ENCODE measurements around the gene TTBK1. TPM values are rescaled to one million over a fixed set of nuclear protein-coding genes. Genes with fewer than 3 reads are reported as not detected.

The TTBK1 gene
- total RNA-seq, 1 experiment from 2014 or later: 0.68 TPM

DNA sequence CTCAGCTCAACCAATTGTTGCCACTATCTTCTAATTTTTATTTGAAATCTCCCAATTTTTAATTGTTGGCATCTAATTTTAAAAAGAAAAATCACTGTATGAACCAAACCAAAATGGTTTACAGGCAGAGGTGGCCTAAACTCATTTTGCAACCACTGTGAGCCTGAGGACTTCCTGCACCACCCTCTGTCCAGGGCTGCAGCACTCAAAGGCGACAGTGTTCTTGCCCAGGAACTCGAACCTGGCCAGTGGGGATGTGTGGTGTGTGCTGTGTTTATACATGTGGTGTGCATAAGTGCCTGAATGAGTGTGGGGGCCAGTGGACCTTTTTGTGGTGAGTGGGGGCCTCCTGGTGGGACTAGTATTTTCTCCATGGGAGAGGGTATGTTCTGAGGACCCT is 30.4 kb downstream of the TTBK1 start:
- no peaks in the 10 kb centered on the region for H3K36me3 Mint-ChIP-seq
- DNase-seq (ENCODE audit: low spot score): no peak
- H3K9me3 Mint-ChIP-seq: no peaks in the 10 kb centered on the region
- ChIA-PET POLR2A (interaction anchor here (0.8 kb wide), 1 partner anchor 35 kb away, joined by 4 read pairs; the partner anchor contains the start of gene CRIP3), CTCF (interaction anchor here (1.4 kb wide), 1 partner anchor 10 kb away, joined by 5 read pairs; no protein-coding TSS in a partner anchor)
- ATAC-seq: no peak
- peaks cover 44% of the 10 kb centered on the region for H3K4me1 Mint-ChIP-seq
- H3K27ac Mint-ChIP-seq: no peak overlapping the region
- peaks cover 86% of the 10 kb centered on the region for H3K27me3 Mint-ChIP-seq (ENCODE audit: low read depth)
- no peak for TF ChIP-seq TEAD4 (CRISPR knock-in tag; IDR thresholded peaks at IDR 0.05)
- TF ChIP-seq ESRRA (CRISPR knock-in tag; IDR thresholded peaks at IDR 0.05; ENCODE audit: borderline replicate concordance): no peak
- TF ChIP-seq FOXP1 (CRISPR knock-in tag; IDR thresholded peaks at IDR 0.05; ENCODE audit: borderline replicate concordance): no peak
- TF ChIP-seq ZMAT4 (CRISPR knock-in tag; IDR thresholded peaks at IDR 0.05): no peak
- TF ChIP-seq NFE2L1 (CRISPR knock-in tag; IDR thresholded peaks at IDR 0.05): no peak
- no peak for TF ChIP-seq IRF1 (CRISPR knock-in tag; IDR thresholded peaks at IDR 0.05)
- no peak for TF ChIP-seq ELF4 (CRISPR knock-in tag; IDR thresholded peaks at IDR 0.05; ENCODE audit: low read depth)
- peak overlapping the region; percentile 84; the same call in 1 of the 2 replicates for H3K4me3 Mint-ChIP-seq

- DNase-seq (ENCODE audit: low spot score) (no peak), ATAC-seq (no peak)
- Mint-ChIP-seq H3K4me3 (peak overlapping the region; percentile 84), H3K36me3 (no peaks in the 10 kb centered on the region), H3K9me3 (no peaks in the 10 kb centered on the region), H3K27me3 (ENCODE audit: low read depth) (peaks cover 79% of the 10 kb centered on the region), H3K27ac (no peak overlapping the region), H3K4me1 (peaks cover 42% of the 10 kb centered on the region)
- TF ChIP-seq ETV6 (CRISPR knock-in tag; IDR thresholded peaks at IDR 0.05) (no peak), ATF1 (CRISPR knock-in tag; IDR thresholded peaks at IDR 0.05) (no peak)
- POLR2A ChIA-PET: interaction anchor here (0.8 kb wide), 1 partner anchor 34 kb away, joined by 4 read pairs; the partner anchor contains the start of gene CRIP3
- CTCF ChIA-PET: no interaction called here
These were observed 31.0 kb downstream of the TTBK1 start for GRCh38 chr6:43274127-43274915.

- ChIA-PET POLR2A (interaction anchor here (0.6 to 0.9 kb wide), 2 partner anchors 33 to 61 kb away, joined by 3 read pairs; no protein-coding TSS in a partner anchor), CTCF (interaction anchor here (1.0 to 2.7 kb wide), 4 partner anchors 12 to 81 kb away, joined by 3 to 18 read pairs (median 8); partner anchors contain the start of gene CRIP3)
- no peak overlapping the region for H3K27ac Mint-ChIP-seq
- peaks cover 40% of the 10 kb centered on the region for H3K4me1 Mint-ChIP-seq
- H3K9me3 Mint-ChIP-seq: no peaks in the 10 kb centered on the region
- TF ChIP-seq ZNF423 (CRISPR knock-in tag; IDR thresholded peaks at IDR 0.05) (peak; percentile 32; the same call in 1 of the 2 replicates), NFE2L1 (CRISPR knock-in tag; IDR thresholded peaks at IDR 0.05) (no peak)
- H3K4me3 Mint-ChIP-seq: peak overlapping the region; percentile 84
- no peaks in the 10 kb centered on the region for H3K36me3 Mint-ChIP-seq
- DNase-seq (ENCODE audit: low spot score): no peak
- ATAC-seq: peak; percentile 7
- peaks cover 73% of the 10 kb centered on the region for H3K27me3 Mint-ChIP-seq (ENCODE audit: low read depth)
These were observed 31.8 kb downstream of the TTBK1 start for GRCh38 chr6:43274916-43275597.

- ChIA-PET POLR2A (interaction anchor here (0.6 to 1.0 kb wide), 3 partner anchors 32 to 60 kb away, joined by 3 to 5 read pairs (median 3); no protein-coding TSS in a partner anchor), CTCF (interaction anchor here (0.9 to 2.7 kb wide), 10 partner anchors 11 to 220 kb away, joined by 3 to 18 read pairs (median 4); partner anchors contain the start of genes CRIP3 and DNPH1)
- DNase-seq (ENCODE audit: low spot score): no peak
- peak; percentile 12 for ATAC-seq
- Mint-ChIP-seq H3K36me3 (no peaks in the 10 kb centered on the region), H3K27me3 (ENCODE audit: low read depth) (peaks cover 63% of the 10 kb centered on the region), H3K9me3 (no peaks in the 10 kb centered on the region), H3K4me1 (peaks cover 34% of the 10 kb centered on the region), H3K4me3 (peak overlapping the region; percentile 81), H3K27ac (no peak overlapping the region)
- TF ChIP-seq ATF1 (CRISPR knock-in tag; IDR thresholded peaks at IDR 0.05): no peak
- TF ChIP-seq HMGA2 (CRISPR knock-in tag; IDR thresholded peaks at IDR 0.05): no peak
- TF ChIP-seq, protein P1, sequence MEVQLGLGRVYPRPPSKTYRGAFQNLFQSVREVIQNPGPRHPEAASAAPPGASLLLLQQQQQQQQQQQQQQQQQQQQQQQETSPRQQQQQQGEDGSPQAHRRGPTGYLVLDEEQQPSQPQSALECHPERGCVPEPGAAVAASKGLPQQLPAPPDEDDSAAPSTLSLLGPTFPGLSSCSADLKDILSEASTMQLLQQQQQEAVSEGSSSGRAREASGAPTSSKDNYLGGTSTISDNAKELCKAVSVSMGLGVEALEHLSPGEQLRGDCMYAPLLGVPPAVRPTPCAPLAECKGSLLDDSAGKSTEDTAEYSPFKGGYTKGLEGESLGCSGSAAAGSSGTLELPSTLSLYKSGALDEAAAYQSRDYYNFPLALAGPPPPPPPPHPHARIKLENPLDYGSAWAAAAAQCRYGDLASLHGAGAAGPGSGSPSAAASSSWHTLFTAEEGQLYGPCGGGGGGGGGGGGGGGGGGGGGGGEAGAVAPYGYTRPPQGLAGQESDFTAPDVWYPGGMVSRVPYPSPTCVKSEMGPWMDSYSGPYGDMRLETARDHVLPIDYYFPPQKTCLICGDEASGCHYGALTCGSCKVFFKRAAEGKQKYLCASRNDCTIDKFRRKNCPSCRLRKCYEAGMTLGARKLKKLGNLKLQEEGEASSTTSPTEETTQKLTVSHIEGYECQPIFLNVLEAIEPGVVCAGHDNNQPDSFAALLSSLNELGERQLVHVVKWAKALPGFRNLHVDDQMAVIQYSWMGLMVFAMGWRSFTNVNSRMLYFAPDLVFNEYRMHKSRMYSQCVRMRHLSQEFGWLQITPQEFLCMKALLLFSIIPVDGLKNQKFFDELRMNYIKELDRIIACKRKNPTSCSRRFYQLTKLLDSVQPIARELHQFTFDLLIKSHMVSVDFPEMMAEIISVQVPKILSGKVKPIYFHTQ (CRISPR knock-in tag; IDR thresholded peaks at IDR 0.05): no peak
- TF ChIP-seq CBFB (CRISPR knock-in tag; IDR thresholded peaks at IDR 0.05; ENCODE audit: low read depth): no peak
- TF ChIP-seq MXD4 (CRISPR knock-in tag; IDR thresholded peaks at IDR 0.05; ENCODE audit: borderline replicate concordance): no peak
- TF ChIP-seq, protein P2, sequence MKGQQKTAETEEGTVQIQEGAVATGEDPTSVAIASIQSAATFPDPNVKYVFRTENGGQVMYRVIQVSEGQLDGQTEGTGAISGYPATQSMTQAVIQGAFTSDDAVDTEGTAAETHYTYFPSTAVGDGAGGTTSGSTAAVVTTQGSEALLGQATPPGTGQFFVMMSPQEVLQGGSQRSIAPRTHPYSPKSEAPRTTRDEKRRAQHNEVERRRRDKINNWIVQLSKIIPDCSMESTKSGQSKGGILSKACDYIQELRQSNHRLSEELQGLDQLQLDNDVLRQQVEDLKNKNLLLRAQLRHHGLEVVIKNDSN (CRISPR knock-in tag; IDR thresholded peaks at IDR 0.05): no peak
- no peak for TF ChIP-seq E2F5 (CRISPR knock-in tag; IDR thresholded peaks at IDR 0.05)
- no peak for TF ChIP-seq SOX15 (CRISPR knock-in tag; IDR thresholded peaks at IDR 0.05)
- TF ChIP-seq SP1 (CRISPR knock-in tag; conservative IDR thresholded peaks at IDR 0.05): no peak
These were observed 32.7 kb downstream of the TTBK1 start for GRCh38 chr6:43275801-43276576.

All from WTC11 (cell line).